Measurements from ENCODE around the gene CLDN1. TPM values are rescaled to one million over a fixed set of nuclear protein-coding genes. Genes with fewer than 3 reads are reported as not detected.

Gene CLDN1
- polyA plus RNA-seq, 2 donors, result 27.1 to 28.8 TPM

DNA sequence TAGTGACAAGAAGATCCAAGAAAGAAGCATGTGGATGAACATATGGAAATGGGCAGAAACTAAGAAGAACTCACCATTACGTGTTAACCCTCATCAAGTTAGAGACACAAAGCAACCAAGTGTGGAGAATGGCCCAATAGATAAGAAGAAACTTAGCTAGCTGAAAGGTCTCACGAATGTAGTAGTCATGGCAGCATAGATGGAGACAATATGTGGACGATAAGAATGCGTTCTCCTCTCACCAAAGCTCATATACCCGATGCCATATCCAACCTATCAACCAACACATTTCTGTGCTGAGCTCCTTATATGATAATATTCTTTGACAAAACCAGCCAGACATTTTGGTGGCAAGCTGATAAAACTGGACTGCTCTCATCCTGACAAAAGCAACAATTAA, 15.1 kb upstream of the CLDN1 start:
- no peaks in the 10 kb centered on the region for H3K9me3 ChIP-seq (ENCODE audit: control insufficient read depth in 2 of 2, insufficient read depth in 1 of 2, low read depth in 1 of 2, low read length in 1 of 2)
- 92% methylated on average over 5 of the region's 5 CpGs for whole genome bisulfite sequencing, 2 donors

DNA sequence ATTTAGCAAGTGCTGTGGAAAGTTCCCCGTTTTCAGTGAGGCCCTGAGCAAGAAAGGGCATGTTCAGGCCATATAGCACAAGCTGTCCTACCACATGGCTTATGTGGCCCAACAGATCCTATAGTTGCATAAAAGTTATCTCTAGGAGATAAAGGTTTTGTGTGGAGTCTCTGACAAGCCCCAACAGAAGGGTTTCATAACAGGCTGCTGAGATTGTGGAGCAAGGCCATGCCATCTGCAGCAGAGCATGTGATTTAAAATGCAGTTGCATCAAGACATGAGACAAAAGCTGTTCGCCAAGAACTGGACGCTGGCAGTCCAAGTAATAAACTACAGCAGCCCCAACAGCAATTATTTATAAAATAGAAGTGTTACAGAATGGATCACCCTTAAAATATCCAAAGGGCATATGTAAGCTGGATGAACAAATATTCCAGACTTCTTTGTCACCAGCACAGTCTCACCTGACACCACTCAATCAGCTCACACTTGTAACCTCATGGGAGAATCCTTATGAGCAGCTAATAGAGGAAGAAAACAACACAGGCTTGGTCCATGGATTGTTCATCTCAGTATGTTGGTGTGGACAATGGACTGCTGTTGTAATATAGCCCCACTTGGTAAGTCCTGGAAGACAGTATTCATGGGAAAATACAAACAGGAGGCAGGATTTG, 14.4 kb upstream of the CLDN1 start:
- Histone ChIP-seq H3K27me3 (ENCODE audit: control insufficient read depth in 1 of 2, insufficient read depth in 2 of 2, low read length in 2 of 2) (no peaks in the 10 kb centered on the region), H3K4me3 (ENCODE audit: low read depth in 1 of 2, low read length in 2 of 2) (no peak overlapping the region), H3K27ac (ENCODE audit: low read depth in 2 of 2, low read length in 1 of 2) (peak overlapping the region; percentile 13 to 24), H3K36me3 (ENCODE audit: control insufficient read depth in 2 of 2, insufficient read depth in 2 of 2, low read length in 1 of 2) (no peaks in the 10 kb centered on the region), H3K9me3 (ENCODE audit: control insufficient read depth in 2 of 2, insufficient read depth in 1 of 2, low read depth in 1 of 2, low read length in 1 of 2) (no peaks in the 10 kb centered on the region), H3K4me1 (ENCODE audit: control insufficient read depth in 2 of 2, insufficient read depth in 2 of 2, low read length in 1 of 2) (no peaks in the 10 kb centered on the region)
- WGBS, 2 donors, result 35 to 64% methylated on average over 3 of the region's 3 CpGs

More for the DNA sequence above, 15.1 kb upstream of the CLDN1 start:
- H3K27me3 ChIP-seq (ENCODE audit: control insufficient read depth in 1 of 2, insufficient read depth in 2 of 2, low read length in 2 of 2), result no peaks in the 10 kb centered on the region
- H3K4me3 ChIP-seq (ENCODE audit: low read depth in 1 of 2, low read length in 2 of 2), result no peak overlapping the region
- H3K27ac ChIP-seq (ENCODE audit: low read depth in 2 of 2, low read length in 1 of 2), result no peak overlapping the region
- H3K4me1 ChIP-seq (ENCODE audit: control insufficient read depth in 2 of 2, insufficient read depth in 2 of 2, low read length in 1 of 2), result no peaks in the 10 kb centered on the region
- no peaks in the 10 kb centered on the region for H3K36me3 ChIP-seq (ENCODE audit: control insufficient read depth in 2 of 2, insufficient read depth in 2 of 2, low read length in 1 of 2)

DNA sequence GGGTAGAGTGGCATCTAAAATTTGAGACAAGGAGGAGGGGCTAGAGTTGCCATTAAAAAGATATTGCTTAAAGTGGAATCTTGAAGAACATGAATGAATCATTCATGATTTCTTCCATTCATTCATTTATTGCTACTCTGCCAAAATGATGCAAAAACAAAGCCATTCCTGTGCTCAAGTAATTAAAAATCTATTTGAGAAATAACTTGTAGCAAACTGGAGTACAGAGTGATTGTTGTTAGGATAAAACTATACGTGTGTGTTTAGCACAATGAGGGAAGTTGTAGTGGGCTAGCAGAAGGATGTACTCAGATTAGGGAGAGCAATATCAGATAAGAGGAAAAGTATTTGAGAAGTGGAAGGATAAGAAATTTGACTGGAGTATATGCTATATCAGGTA, 11.7 kb upstream of the CLDN1 start:
- Histone ChIP-seq H3K4me3 (ENCODE audit: low read depth in 1 of 2, low read length in 2 of 2) (no peak overlapping the region), H3K9me3 (ENCODE audit: control insufficient read depth in 2 of 2, insufficient read depth in 1 of 2, low read depth in 1 of 2, low read length in 1 of 2) (no peaks in the 10 kb centered on the region), H3K4me1 (ENCODE audit: control insufficient read depth in 2 of 2, insufficient read depth in 2 of 2, low read length in 1 of 2) (no peaks in the 10 kb centered on the region), H3K27ac (ENCODE audit: low read depth in 2 of 2, low read length in 1 of 2) (no peak overlapping the region), H3K27me3 (ENCODE audit: control insufficient read depth in 1 of 2, insufficient read depth in 2 of 2, low read length in 2 of 2) (no peaks in the 10 kb centered on the region), H3K36me3 (ENCODE audit: control insufficient read depth in 2 of 2, insufficient read depth in 2 of 2, low read length in 1 of 2) (no peaks in the 10 kb centered on the region)
- 66 to 71% methylated on average over 1 of the region's 1 CpG for WGBS, 2 donors

DNA sequence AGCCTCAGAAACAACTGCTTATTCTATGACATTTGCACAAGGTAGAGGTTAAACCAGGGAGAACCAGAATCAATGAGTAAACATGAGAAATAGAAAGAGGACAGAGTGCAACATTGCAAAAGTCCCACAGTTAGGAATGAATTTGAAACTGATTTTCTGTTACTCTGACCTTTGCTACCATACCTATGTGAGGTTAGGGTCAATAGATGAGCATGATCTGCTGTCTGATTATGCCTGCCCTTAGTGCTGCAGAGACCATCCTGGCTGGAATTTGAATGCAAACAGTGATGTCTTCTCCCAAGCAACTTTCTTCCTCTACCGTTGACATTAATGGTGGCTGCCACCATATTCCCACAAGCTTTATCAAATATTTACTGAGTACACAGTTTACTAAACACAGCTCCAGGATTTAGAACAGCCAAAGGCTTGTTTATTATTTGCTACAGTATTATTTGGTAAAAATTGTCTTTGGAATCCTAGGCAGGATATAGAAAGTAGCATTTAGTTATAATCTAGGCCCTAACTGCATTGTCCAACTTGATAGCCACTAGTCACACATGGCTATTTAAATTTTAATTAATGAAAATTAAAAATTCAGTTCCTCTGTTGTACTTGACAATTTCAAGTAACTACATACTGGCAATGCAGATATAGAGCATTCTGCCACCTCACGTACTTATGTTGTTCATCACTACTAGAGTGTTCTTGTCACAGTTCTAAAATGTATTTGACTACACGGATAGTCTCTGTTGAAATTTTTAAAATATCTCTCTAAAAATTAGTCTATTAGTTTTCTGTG, 8.9 kb upstream of the CLDN1 start:
- H3K4me1 ChIP-seq (ENCODE audit: control insufficient read depth in 2 of 2, insufficient read depth in 2 of 2, low read length in 1 of 2), result no peaks in the 10 kb centered on the region
- H3K27ac ChIP-seq (ENCODE audit: low read depth in 2 of 2, low read length in 1 of 2), result no peak overlapping the region
- no peaks in the 10 kb centered on the region for H3K36me3 ChIP-seq (ENCODE audit: control insufficient read depth in 2 of 2, insufficient read depth in 2 of 2, low read length in 1 of 2)
- WGBS, 2 donors, result 87 to 91% methylated on average over 3 of the region's 3 CpGs
- no peaks in the 10 kb centered on the region for H3K9me3 ChIP-seq (ENCODE audit: control insufficient read depth in 2 of 2, insufficient read depth in 1 of 2, low read depth in 1 of 2, low read length in 1 of 2)
- H3K4me3 ChIP-seq (ENCODE audit: low read depth in 1 of 2, low read length in 2 of 2), result no peak overlapping the region
- H3K27me3 ChIP-seq (ENCODE audit: control insufficient read depth in 1 of 2, insufficient read depth in 2 of 2, low read length in 2 of 2), result no peaks in the 10 kb centered on the region

DNA sequence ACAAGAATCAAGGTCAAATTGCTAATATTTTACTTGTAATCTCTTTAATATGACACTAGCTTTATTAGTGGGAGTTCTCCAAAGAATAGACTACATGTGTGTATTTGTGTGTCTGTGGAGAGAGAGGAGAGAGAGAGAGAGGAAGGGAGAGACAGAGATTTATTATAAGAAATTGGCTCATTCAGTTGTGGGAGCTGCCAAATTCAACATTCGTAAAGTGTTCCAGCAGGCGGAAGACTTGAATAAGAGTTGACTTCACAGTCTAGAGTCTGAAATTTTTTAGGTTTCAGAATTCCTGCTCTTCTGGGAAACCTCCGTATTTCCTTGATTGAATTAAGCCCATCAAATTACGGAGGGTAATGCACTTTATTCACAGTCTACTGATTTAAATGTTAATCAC, 4.7 kb upstream of the CLDN1 start:
- Histone ChIP-seq H3K27me3 (ENCODE audit: control insufficient read depth in 1 of 2, insufficient read depth in 2 of 2, low read length in 2 of 2) (no peaks in the 10 kb centered on the region), H3K27ac (ENCODE audit: low read depth in 2 of 2, low read length in 1 of 2) (peak overlapping the region in 1 of 2 donors; percentile 30), H3K9me3 (ENCODE audit: control insufficient read depth in 2 of 2, insufficient read depth in 1 of 2, low read depth in 1 of 2, low read length in 1 of 2) (no peaks in the 10 kb centered on the region), H3K4me3 (ENCODE audit: low read depth in 1 of 2, low read length in 2 of 2) (no peak overlapping the region), H3K4me1 (ENCODE audit: control insufficient read depth in 2 of 2, insufficient read depth in 2 of 2, low read length in 1 of 2) (no peaks in the 10 kb centered on the region), H3K36me3 (ENCODE audit: control insufficient read depth in 2 of 2, insufficient read depth in 2 of 2, low read length in 1 of 2) (no peaks in the 10 kb centered on the region)
- WGBS, 2 donors, result 19 to 32% methylated on average over 4 of the region's 4 CpGs

DNA sequence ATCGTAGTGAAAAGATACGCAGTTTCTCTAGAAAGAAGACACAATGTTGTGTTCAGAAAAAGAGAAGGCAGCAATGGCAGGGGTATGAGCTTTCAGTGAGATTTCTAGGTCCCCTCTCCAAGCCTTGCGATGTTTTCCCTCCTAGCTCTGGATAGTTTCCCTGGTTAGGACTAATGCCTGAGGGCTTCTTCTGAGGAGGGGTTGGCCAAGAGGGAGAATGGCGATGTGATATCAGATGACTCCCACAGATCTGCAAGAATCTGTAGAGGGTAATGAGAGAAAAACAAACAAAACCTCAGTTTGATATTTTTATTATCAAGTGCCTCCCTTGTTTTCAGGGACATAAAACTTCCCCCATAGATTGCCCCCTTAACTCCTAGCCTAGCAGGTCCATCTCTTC, 4.1 kb upstream of the CLDN1 start:
- Histone ChIP-seq H3K9me3 (ENCODE audit: control insufficient read depth in 2 of 2, insufficient read depth in 1 of 2, low read depth in 1 of 2, low read length in 1 of 2) (no peaks in the 10 kb centered on the region), H3K36me3 (ENCODE audit: control insufficient read depth in 2 of 2, insufficient read depth in 2 of 2, low read length in 1 of 2) (no peaks in the 10 kb centered on the region), H3K4me3 (ENCODE audit: low read depth in 1 of 2, low read length in 2 of 2) (no peak overlapping the region), H3K4me1 (ENCODE audit: control insufficient read depth in 2 of 2, insufficient read depth in 2 of 2, low read length in 1 of 2) (no peaks in the 10 kb centered on the region), H3K27me3 (ENCODE audit: control insufficient read depth in 1 of 2, insufficient read depth in 2 of 2, low read length in 2 of 2) (no peaks in the 10 kb centered on the region), H3K27ac (ENCODE audit: low read depth in 2 of 2, low read length in 1 of 2) (peak overlapping the region in 1 of 2 donors; percentile 92)
- 52 to 69% methylated on average over 4 of the region's 4 CpGs for WGBS, 2 donors

DNA sequence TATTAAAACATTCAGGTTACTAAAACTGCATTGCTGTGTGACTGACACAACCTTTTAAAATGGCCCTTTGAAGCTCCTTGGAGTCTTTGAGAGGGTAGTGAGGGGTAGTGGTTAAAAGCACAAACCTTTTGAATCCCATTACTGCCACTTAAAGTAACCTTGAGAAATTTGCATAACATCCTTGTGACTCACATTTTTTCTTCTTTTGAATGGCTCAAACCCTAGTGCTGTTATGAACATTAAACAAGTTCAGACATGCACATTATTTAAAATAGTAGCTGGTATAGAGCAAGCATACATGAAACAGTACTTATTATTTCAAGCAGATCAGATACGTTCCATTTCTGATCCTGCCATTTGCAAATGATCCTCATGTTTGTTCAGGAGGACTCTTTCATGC, 3.7 kb upstream of the CLDN1 start:
- Histone ChIP-seq H3K9me3 (ENCODE audit: control insufficient read depth in 2 of 2, insufficient read depth in 1 of 2, low read depth in 1 of 2, low read length in 1 of 2) (no peaks in the 10 kb centered on the region), H3K27me3 (ENCODE audit: control insufficient read depth in 1 of 2, insufficient read depth in 2 of 2, low read length in 2 of 2) (no peaks in the 10 kb centered on the region), H3K27ac (ENCODE audit: low read depth in 2 of 2, low read length in 1 of 2) (peak overlapping the region in 1 of 2 donors; percentile 92), H3K4me3 (ENCODE audit: low read depth in 1 of 2, low read length in 2 of 2) (no peak overlapping the region), H3K36me3 (ENCODE audit: control insufficient read depth in 2 of 2, insufficient read depth in 2 of 2, low read length in 1 of 2) (no peaks in the 10 kb centered on the region), H3K4me1 (ENCODE audit: control insufficient read depth in 2 of 2, insufficient read depth in 2 of 2, low read length in 1 of 2) (no peaks in the 10 kb centered on the region)
- 47 to 65% methylated on average over 1 of the region's 1 CpG for WGBS, 2 donors

DNA sequence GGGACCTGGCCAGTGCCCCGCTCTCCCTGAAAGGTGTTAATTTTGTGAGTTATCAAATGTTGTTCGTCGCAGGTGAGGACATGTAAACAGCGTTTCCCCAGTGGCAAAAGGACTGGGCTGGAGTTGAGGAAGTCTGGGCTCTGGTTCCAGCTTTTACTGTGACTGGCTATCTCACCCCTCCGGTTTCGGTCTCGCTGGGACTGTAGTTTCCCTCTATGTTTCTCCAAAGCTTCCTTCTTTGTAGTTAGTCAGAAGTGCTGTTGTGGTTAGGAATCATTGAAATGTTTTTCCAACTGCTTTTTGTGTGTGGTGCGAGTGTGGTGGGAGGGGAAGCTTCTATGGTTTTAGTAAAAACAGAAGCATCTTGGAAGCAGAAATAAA, 990 bp upstream of the CLDN1 start:
- H3K36me3 ChIP-seq (ENCODE audit: control insufficient read depth in 2 of 2, insufficient read depth in 2 of 2, low read length in 1 of 2), result no peaks in the 10 kb centered on the region
- H3K27me3 ChIP-seq (ENCODE audit: control insufficient read depth in 1 of 2, insufficient read depth in 2 of 2, low read length in 2 of 2), result no peaks in the 10 kb centered on the region
- H3K4me1 ChIP-seq (ENCODE audit: control insufficient read depth in 2 of 2, insufficient read depth in 2 of 2, low read length in 1 of 2), result no peaks in the 10 kb centered on the region
- 54 to 62% methylated on average over 8 of the region's 8 CpGs for WGBS, 2 donors
- H3K27ac ChIP-seq (ENCODE audit: low read depth in 2 of 2, low read length in 1 of 2), result peak overlapping the region in 1 of 2 donors; percentile 15
- no peaks in the 10 kb centered on the region for H3K9me3 ChIP-seq (ENCODE audit: control insufficient read depth in 2 of 2, insufficient read depth in 1 of 2, low read depth in 1 of 2, low read length in 1 of 2)
- H3K4me3 ChIP-seq (ENCODE audit: low read depth in 1 of 2, low read length in 2 of 2), result no peak overlapping the region

DNA sequence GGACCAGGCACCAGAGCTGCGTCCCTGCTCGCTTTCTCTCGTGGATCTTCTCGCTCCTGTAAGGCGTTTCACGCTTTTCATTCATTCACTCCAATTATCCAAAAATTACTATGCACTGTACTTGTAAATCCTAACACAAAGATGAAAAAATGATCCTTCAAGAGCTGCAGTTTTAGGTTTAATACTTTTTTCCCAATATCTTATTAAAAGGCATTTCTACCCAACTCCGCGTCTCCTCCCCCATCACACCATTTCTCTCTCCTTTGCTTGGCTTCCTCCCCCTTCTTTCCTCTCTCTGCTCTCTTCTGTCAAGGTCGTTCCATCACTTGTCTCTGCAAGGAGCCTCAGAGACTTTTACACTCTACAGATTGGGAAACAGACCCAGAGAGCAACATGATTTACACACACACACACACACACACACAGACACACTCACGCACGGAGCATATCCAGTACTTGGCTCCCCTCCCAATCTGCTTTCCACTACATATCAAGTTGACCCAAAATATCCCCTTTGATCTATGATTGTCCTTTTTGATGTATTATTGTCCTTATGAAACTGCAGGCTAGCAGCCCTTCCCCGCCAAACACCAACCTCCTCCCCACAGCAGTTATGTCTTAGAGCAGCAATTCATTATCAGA, 479 bp upstream of the CLDN1 start:
- no peaks in the 10 kb centered on the region for H3K27me3 ChIP-seq (ENCODE audit: control insufficient read depth in 1 of 2, insufficient read depth in 2 of 2, low read length in 2 of 2)
- H3K4me1 ChIP-seq (ENCODE audit: control insufficient read depth in 2 of 2, insufficient read depth in 2 of 2, low read length in 1 of 2), result no peaks in the 10 kb centered on the region
- H3K27ac ChIP-seq (ENCODE audit: low read depth in 2 of 2, low read length in 1 of 2), result peak overlapping the region in 1 of 2 donors; percentile 15
- WGBS, 2 donors, result 12% methylated on average over 12 of the region's 12 CpGs
- H3K4me3 ChIP-seq (ENCODE audit: low read depth in 1 of 2, low read length in 2 of 2), result peak overlapping the region; percentile 67 to 76
- H3K9me3 ChIP-seq (ENCODE audit: control insufficient read depth in 2 of 2, insufficient read depth in 1 of 2, low read depth in 1 of 2, low read length in 1 of 2), result no peaks in the 10 kb centered on the region
- no peaks in the 10 kb centered on the region for H3K36me3 ChIP-seq (ENCODE audit: control insufficient read depth in 2 of 2, insufficient read depth in 2 of 2, low read length in 1 of 2)
